Upper lobe of left lung (tissue), 6 donors: ENCODE measurements around the gene PROKR1. TPM values are rescaled to one million over a fixed set of nuclear protein-coding genes. Genes with fewer than 3 reads are reported as not detected.

Source experiments
- ATAC-seq, 2 donors: fragments of 200-7000 bp; cut with Tn5 transposase; one replicate each; pipeline ENCODE4 v1.9.1; 2022; ENCODE audit warnings: mild to moderate bottlenecking in 2 of 2, moderate library complexity in 2 of 2; ENCODE audit not compliant: low FRiP score in 2 of 2
- DNase-seq, 2 donors: peaks; one replicate each; pipeline ENCODE4 v3.0.0-alpha.2; 2019 to 2020
- H3K27ac ChIP-seq, 4 donors: fragments of 200-600 bp; sonication (generic); one replicate each; pipeline ENCODE4 v1.5.1; 2016 to 2019
- H3K27me3 ChIP-seq, 4 donors: fragments of 200-600 bp; sonication (generic); one replicate each; pipeline ENCODE4 v1.5.1; 2017 to 2019
- H3K36me3 ChIP-seq, 4 donors: fragments of 200-600 bp; sonication (generic); one replicate each; pipeline ENCODE4 v1.5.1; 2016 to 2019
- H3K4me1 ChIP-seq, 4 donors: fragments of 200-600 bp; sonication (generic); one replicate each; pipeline ENCODE4 v1.5.1; 2018 to 2019
- H3K4me3 ChIP-seq, 4 donors: fragments of 200-600 bp; sonication (generic); one replicate each; pipeline ENCODE4 v1.5.1; 2017 to 2019; ENCODE audit warnings: mild to moderate bottlenecking in 2 of 4, moderate library complexity in 1 of 4
- H3K9me3 ChIP-seq, 4 donors: fragments of 200-600 bp; sonication (generic); one replicate each; pipeline ENCODE4 v1.5.1; 2018 to 2019
- CTCF ChIP-seq, 6 experiments: fragments of 450-650 bp in 4 of 6; fragments of 200-600 bp in 2 of 6; sonication (generic) in 2 of 6; IDR thresholded peaks; one replicate each; pipeline ENCODE4 v1.5.1; 2016 to 2019; ENCODE audit warnings: antibody characterized with exemption in 6 of 6
- EP300 ChIP-seq, 4 donors: sonication (generic); formaldehyde crosslinking; IDR thresholded peaks; one replicate each; pipeline ENCODE4 v1.5.1; 2017; ENCODE audit warnings: antibody characterized with exemption in 4 of 4, control low read depth in 2 of 4
- POLR2A ChIP-seq, 4 donors: fragments of 450-650 bp; IDR thresholded peaks; one replicate each; pipeline ENCODE4 v1.5.1; 2016 to 2017; ENCODE audit warnings: antibody characterized with exemption in 4 of 4, mild to moderate bottlenecking in 2 of 4
- POLR2AphosphoS5 ChIP-seq, 2 donors: sonication (generic); formaldehyde crosslinking; IDR thresholded peaks; one replicate each; pipeline ENCODE4 v1.5.1; 2017; ENCODE audit warnings: antibody characterized with exemption in 2 of 2
- WGBS, 2 donors: methylation state at CpG; one replicate each; pipeline ENCODE4 v1.1.5; 2017 to 2018; 5-methylcytosine and 5-hydroxymethylcytosine counted together
- total RNA-seq, 6 donors: library from RNA; depleted of rRNA in 4 of 6; stranded (reverse); fragments of >200 nt in 4 of 6; gene quantifications; one replicate each; pipeline versions ENCODE4 v1.1.0 to v1.2.1, GENCODE V29; 2016 to 2021
- donor health status: DM: no; HTN: no; CAD: no; lungs with moderate emphysema.
- donor health status: DM: no; HTN: yes; CAD: no; lungs with severe emphysema.

PROKR1 gene
- total RNA-seq, 6 donors from 2014 or later, result 0.06 TPM; not detected in 5

GRCh38 chr2:68662466-68662865 lies 19.1 kb downstream of the PROKR1 start:
- TF ChIP-seq EP300 (IDR thresholded peaks at IDR 0.05) (no peak), POLR2AphosphoS5 (IDR thresholded peaks at IDR 0.05) (no peak), POLR2A (IDR thresholded peaks at IDR 0.05) (no peak), CTCF (IDR thresholded peaks at IDR 0.05) (no peak)
- no peaks in the 10 kb centered on the region for H3K9me3 ChIP-seq
- H3K27me3 ChIP-seq, result no peaks in the 10 kb centered on the region
- no peak overlapping the region for H3K27ac ChIP-seq
- H3K4me1 ChIP-seq, result no peaks in the 10 kb centered on the region
- WGBS, 2 donors, result 30 to 45% methylated on average over 2 of the region's 2 CpGs
- no peak overlapping the region for H3K4me3 ChIP-seq
- ATAC-seq (no peak), DNase-seq (no peak)
- no peaks in the 10 kb centered on the region for H3K36me3 ChIP-seq

- Histone ChIP-seq H3K4me3 (no peak overlapping the region), H3K4me1 (no peaks in the 10 kb centered on the region), H3K27ac (no peak overlapping the region), H3K36me3 (no peaks in the 10 kb centered on the region), H3K27me3 (no peaks in the 10 kb centered on the region), H3K9me3 (no peaks in the 10 kb centered on the region)
- ATAC-seq (no peak), DNase-seq (no peak)
- 77 to 90% methylated on average over 7 of the region's 7 CpGs for WGBS, 2 donors
- TF ChIP-seq POLR2A (IDR thresholded peaks at IDR 0.05) (no peak), POLR2AphosphoS5 (IDR thresholded peaks at IDR 0.05) (no peak), CTCF (IDR thresholded peaks at IDR 0.05) (no peak), EP300 (IDR thresholded peaks at IDR 0.05) (no peak)
Observed at GRCh38 chr2:68663371-68664156, 20.2 kb downstream of the PROKR1 start.

GRCh38 chr2:68667371-68667770 lies 24.0 kb downstream of the PROKR1 start:
- Histone ChIP-seq H3K36me3 (no peaks in the 10 kb centered on the region), H3K4me3 (no peak overlapping the region), H3K27me3 (no peaks in the 10 kb centered on the region), H3K27ac (no peak overlapping the region), H3K9me3 (no peaks in the 10 kb centered on the region), H3K4me1 (no peaks in the 10 kb centered on the region)
- TF ChIP-seq POLR2AphosphoS5 (IDR thresholded peaks at IDR 0.05) (no peak), CTCF (IDR thresholded peaks at IDR 0.05) (no peak), POLR2A (IDR thresholded peaks at IDR 0.05) (no peak), EP300 (IDR thresholded peaks at IDR 0.05) (no peak)
- DNase-seq, result no peak
- 95 to 100% methylated on average over 2 of the region's 2 CpGs for WGBS, 2 donors
- no peak for ATAC-seq

GRCh38 chr2:68669651-68670050 lies 26.3 kb downstream of the PROKR1 start:
- no peaks in the 10 kb centered on the region for H3K27me3 ChIP-seq
- no peak for TF ChIP-seq CTCF (IDR thresholded peaks at IDR 0.05)
- no peak for TF ChIP-seq POLR2A (IDR thresholded peaks at IDR 0.05)
- TF ChIP-seq POLR2AphosphoS5 (IDR thresholded peaks at IDR 0.05), result no peak
- no peak for TF ChIP-seq EP300 (IDR thresholded peaks at IDR 0.05)
- no peaks in the 10 kb centered on the region for H3K9me3 ChIP-seq
- 76 to 79% methylated on average over 3 of the region's 3 CpGs for WGBS, 2 donors
- no peak overlapping the region for H3K4me3 ChIP-seq
- DNase-seq (no peak), ATAC-seq (no peak)
- no peaks in the 10 kb centered on the region for H3K4me1 ChIP-seq
- H3K36me3 ChIP-seq, result no peaks in the 10 kb centered on the region
- no peak overlapping the region for H3K27ac ChIP-seq

- no peak for DNase-seq
- ATAC-seq, result no peak
- H3K27me3 ChIP-seq, result no peaks in the 10 kb centered on the region
- WGBS, 2 donors, result 72 to 90% methylated on average over 4 of the region's 4 CpGs
- no peaks in the 10 kb centered on the region for H3K9me3 ChIP-seq
- H3K4me3 ChIP-seq, result no peak overlapping the region
- no peaks in the 10 kb centered on the region for H3K4me1 ChIP-seq
- H3K27ac ChIP-seq, result no peak overlapping the region
- TF ChIP-seq CTCF (IDR thresholded peaks at IDR 0.05) (no peak), EP300 (IDR thresholded peaks at IDR 0.05) (no peak), POLR2A (IDR thresholded peaks at IDR 0.05) (no peak)
- H3K36me3 ChIP-seq, result no peaks in the 10 kb centered on the region
Observed at GRCh38 chr2:68671961-68672360, 28.6 kb downstream of the PROKR1 start.
